Mesodermal cell (in vitro differentiated cells): ENCODE results near the gene HSPA6.
"Not testable (repeated sequence)": the region's sequence is repeated elsewhere in the genome, so short reads cannot be mapped to it uniquely, and the experiment has no call there.

Experiments
- H3K27ac ChIP-seq: 2 replicates; pipeline ENCODE4 v1.7.0; 2013; ENCODE audit warnings: mild to moderate bottlenecking, low read depth, low read length, moderate library complexity; ENCODE audit not compliant: severe bottlenecking
- H3K36me3 ChIP-seq: 2 replicates; pipeline ENCODE4 v1.7.1; 2013; ENCODE audit warnings: mild to moderate bottlenecking, low read length, moderate library complexity; ENCODE audit not compliant: control insufficient read depth, insufficient read depth
- H3K4me1 ChIP-seq: one replicate; pipeline ENCODE4 v1.7.1; 2013; ENCODE audit warnings: mild to moderate bottlenecking, low read length; ENCODE audit not compliant: insufficient read depth, control insufficient read depth, poor library complexity, severe bottlenecking
- H3K4me3 ChIP-seq: 2 replicates; pipeline ENCODE4 v1.7.0; 2013; ENCODE audit warnings: low read length, control low read depth, mild to moderate bottlenecking; ENCODE audit not compliant: insufficient read depth, poor library complexity, severe bottlenecking; ENCODE audit errors: extremely low read depth
- H3K9me3 ChIP-seq: 2 replicates; pipeline ENCODE4 v1.7.1; 2013; ENCODE audit warnings: mild to moderate bottlenecking, low read length, moderate library complexity; ENCODE audit not compliant: control insufficient read depth
- WGBS, 2 experiments: methylation state at CpG; one replicate each; pipeline ENCODE4 v1.1.5; 2013; ENCODE audit warnings: missing lambda C conversion rate in 2 of 2; ENCODE audit not compliant: insufficient coverage in 2 of 2; 5-methylcytosine and 5-hydroxymethylcytosine counted together

Gene HSPA6

GRCh38 chr1:161538925-161539479 is 14.7 kb downstream of the HSPA6 start:
- 85% methylated on average over 3 of the region's 7 CpGs; no CpG with 5 or more reads in 1 of the 2 experiments for WGBS, 2 experiments
- peak overlapping the region; percentile 54 for H3K4me3 ChIP-seq
- H3K4me1 ChIP-seq, H3K36me3 ChIP-seq, H3K9me3 ChIP-seq, H3K27ac ChIP-seq: not testable (repeated sequence)

- H3K9me3 ChIP-seq, H3K4me1 ChIP-seq, H3K27ac ChIP-seq, H3K36me3 ChIP-seq: not testable (repeated sequence)
- peak overlapping the region; percentile 54 for H3K4me3 ChIP-seq
- 0 to 1% methylated on average over 29 to 32 of the region's 41 CpGs for WGBS, 2 experiments
These were observed 15.6 kb downstream of the HSPA6 start for GRCh38 chr1:161539731-161540569.

GRCh38 chr1:161540570-161540960 is 16.2 kb downstream of the HSPA6 start:
- peak overlapping the region; percentile 54 for H3K4me3 ChIP-seq
- not testable (repeated sequence) for H3K27ac ChIP-seq, H3K4me1 ChIP-seq, H3K9me3 ChIP-seq, H3K36me3 ChIP-seq
- 77 to 87% methylated on average over 8 of the region's 10 CpGs for WGBS, 2 experiments

GRCh38 chr1:161542091-161542559 is 17.8 kb downstream of the HSPA6 start:
- H3K9me3 ChIP-seq, H3K27ac ChIP-seq, H3K36me3 ChIP-seq, H3K4me1 ChIP-seq, H3K4me3 ChIP-seq: not testable (repeated sequence)
- WGBS, 2 experiments = no CpG with 5 or more reads among the region's 5 CpGs

GRCh38 chr1:161543125-161543524 is 18.8 kb downstream of the HSPA6 start:
- no CpG with 5 or more reads among the region's 1 CpG for WGBS, 2 experiments
- not testable (repeated sequence) for H3K9me3 ChIP-seq, H3K4me3 ChIP-seq, H3K36me3 ChIP-seq, H3K27ac ChIP-seq, H3K4me1 ChIP-seq

- H3K36me3 ChIP-seq, H3K9me3 ChIP-seq, H3K4me1 ChIP-seq, H3K4me3 ChIP-seq, H3K27ac ChIP-seq: not testable (repeated sequence)
- 84 to 85% methylated on average over 5 to 7 of the region's 11 CpGs for WGBS, 2 experiments
These were observed 20.8 kb downstream of the HSPA6 start for GRCh38 chr1:161545005-161545731.

- H3K9me3 ChIP-seq, H3K4me1 ChIP-seq, H3K27ac ChIP-seq, H3K36me3 ChIP-seq, H3K4me3 ChIP-seq: not testable (repeated sequence)
- WGBS, 2 experiments = 100% methylated on average over 1 of the region's 8 CpGs; no CpG with 5 or more reads in 1 of the 2 experiments
These were observed 23.8 kb downstream of the HSPA6 start for GRCh38 chr1:161547995-161548741.

- H3K4me3 ChIP-seq, H3K4me1 ChIP-seq, H3K9me3 ChIP-seq, H3K36me3 ChIP-seq, H3K27ac ChIP-seq: not testable (repeated sequence)
- no CpG with 5 or more reads among the region's 2 CpGs for WGBS, 2 experiments
These were observed 24.5 kb downstream of the HSPA6 start for GRCh38 chr1:161548749-161549406.

- no CpG with 5 or more reads among the region's 2 CpGs for WGBS, 2 experiments
- Histone ChIP-seq H3K36me3 (no peaks in the 10 kb centered on the region), H3K9me3 (no peaks in the 10 kb centered on the region)
These were observed 25.3 kb downstream of the HSPA6 start, which contains the start of gene FCGR3A for GRCh38 chr1:161549652-161550051. Gene FCGR3A (minus strand): TSS chr1:161549818. CDS start chr1:161549736, 82 bp downstream.

GRCh38 chr1:161550942-161551341 is 26.6 kb downstream of the HSPA6 start:
- not testable (repeated sequence) for H3K27ac ChIP-seq, H3K4me1 ChIP-seq, H3K36me3 ChIP-seq, H3K4me3 ChIP-seq, H3K9me3 ChIP-seq
- WGBS, 2 experiments = 80 to 100% methylated on average over 2 to 3 of the region's 5 CpGs

More at GRCh38 chr1:161549652-161550051, 25.3 kb downstream of the HSPA6 start, which contains the start of gene FCGR3A:
- Histone ChIP-seq H3K4me3 (no peak within 1 kb of the TSS), H3K27ac (no peak within 1 kb of the TSS), H3K4me1 (no peaks in the 10 kb centered on the region)
